Panc1 (cell line): ENCODE measurements around the gene GRM4. TPM values are rescaled to one million over a fixed set of nuclear protein-coding genes. Genes with fewer than 3 reads are reported as not detected.

Experiments
- ATAC-seq: fragments of 200-7000 bp; cut with Tn5 transposase; 2 replicates; pipeline ENCODE4 v1.9.1; 2020; ENCODE audit warnings: mild to moderate bottlenecking, moderate library complexity
- BruUV-seq: library from RNA; stranded (reverse); fragments of 400-500 nt; replicated peaks from 2 replicates; lab custom pipeline; 2021; lab: Mats Ljungman, UMichigan
- CTCF ChIA-PET: fragments of 300-600 bp; sonication (Branson Sonifier 250); formaldehyde crosslinking; loops from one replicate; lab custom pipeline; 2022; ENCODE audit warnings: antibody characterized with exemption; lab: Charles Lee
- POLR2A ChIA-PET: fragments of 300-600 bp; sonication (Branson Sonifier 250); formaldehyde crosslinking; loops from one replicate; lab custom pipeline; 2022; ENCODE audit warnings: antibody characterized with exemption; lab: Charles Lee
- DNase-seq: peaks from one replicate; pipeline ENCODE4 v3.0.0-alpha.2; 2010; ENCODE audit warnings: low read depth, low spot score
- H3K27ac ChIP-seq: 2 replicates; pipeline ENCODE4 v1.5.1; 2011; ENCODE audit warnings: mild to moderate bottlenecking, low read length, inconsistent platforms
- H3K27me3 ChIP-seq: fragments of 200-500 bp; sonication (Bioruptor generic); 2 replicates; pipeline ENCODE4 v1.6.0; 2014; ENCODE audit warnings: low read length, inconsistent platforms; ENCODE audit not compliant: control insufficient read depth, insufficient read depth
- H3K36me3 ChIP-seq: fragments of 200-500 bp; sonication (Bioruptor generic); 2 replicates; pipeline ENCODE4 v1.5.1; 2014; ENCODE audit warnings: inconsistent platforms, mild to moderate bottlenecking, low read length, moderate library complexity; ENCODE audit not compliant: control insufficient read depth, insufficient read depth
- H3K4me1 ChIP-seq: 2 replicates; pipeline ENCODE4 v1.5.1; 2011; ENCODE audit warnings: inconsistent platforms, mild to moderate bottlenecking, low read length, moderate library complexity; ENCODE audit not compliant: control insufficient read depth, insufficient read depth
- H3K4me3 ChIP-seq, 2 experiments: 2 replicates each; pipeline ENCODE4 v1.5.1; 2011 to 2012; ENCODE audit warnings: low read depth in 2 of 2, low read length in 2 of 2, mild to moderate bottlenecking in 2 of 2, inconsistent platforms in 1 of 2, moderate library complexity in 1 of 2
- H3K9me3 ChIP-seq: fragments of 200-500 bp; sonication (Bioruptor generic); 2 replicates; pipeline ENCODE4 v1.5.1; 2014; ENCODE audit warnings: low read depth, mild to moderate bottlenecking, inconsistent platforms, low read length, moderate library complexity; ENCODE audit not compliant: control insufficient read depth, insufficient read depth
- CTCF ChIP-seq: fragments of 450-650 bp; IDR thresholded peaks from 2 replicates; pipeline ENCODE4 v1.5.1; 2017; ENCODE audit warnings: mild to moderate bottlenecking
- POLR2AphosphoS5 ChIP-seq: IDR thresholded peaks from 2 replicates; pipeline ENCODE4 v1.6.1; 2012; ENCODE audit warnings: mild to moderate bottlenecking, low read depth, low read length, moderate library complexity
- REST ChIP-seq, 2 experiments: IDR thresholded peaks; 2 replicates each; pipeline ENCODE4 v1.6.1; 2011 to 2012; ENCODE audit warnings: low read depth in 2 of 2, control low read depth in 1 of 2, low read length in 1 of 2, mild to moderate bottlenecking in 1 of 2, moderate library complexity in 1 of 2; ENCODE audit not compliant: insufficient read depth in 1 of 2
- SIN3A ChIP-seq: IDR thresholded peaks from 2 replicates; pipeline ENCODE4 v1.6.1; 2012; ENCODE audit warnings: low read depth, mild to moderate bottlenecking, low read length, moderate library complexity, borderline replicate concordance; ENCODE audit not compliant: insufficient read depth
- TCF7L2 ChIP-seq: IDR thresholded peaks from 2 replicates; pipeline ENCODE4 v1.6.1; 2011; ENCODE audit warnings: mild to moderate bottlenecking, low read depth, low read length, inconsistent platforms
- in situ Hi-C: cut with HindIII; loops from 2 replicates; pipeline ENCODE4 v1.10.0; 2016; ENCODE audit warnings: low sequenced_read_pairs, low pct_unique_long_range_greater_than_20kb
- intact Hi-C: fragments of 100-400 bp; cut with micrococcal nuclease; formaldehyde crosslinking; loops from one replicate; pipeline ENCODE4 v1.10.0; 2022; ENCODE audit not compliant: unreplicated experiment
- total RNA-seq: library from RNA; stranded (reverse); gene quantifications from one replicate; pipeline ENCODE4 v1.2.1, GENCODE V29; 2021; ENCODE audit not compliant: unreplicated experiment

Gene GRM4
- total RNA-seq, 1 experiment from 2014 or later = 1.3 TPM

- in situ Hi-C loops = no loop called here
- TF ChIP-seq CTCF (no peak), POLR2AphosphoS5 (no peak), SIN3A (no peak), TCF7L2 (no peak), REST (IDR thresholded peaks at IDR 0.05; ENCODE audit: insufficient read depth in 1 of 2, low read depth in 2 of 2, low read length in 1 of 2) (no peak)
- ChIA-PET POLR2A (no interaction called here), CTCF (no interaction called here)
- Histone ChIP-seq H3K4me1 (no peaks in the 10 kb centered on the region), H3K27me3 (no peaks in the 10 kb centered on the region), H3K36me3 (no peaks in the 10 kb centered on the region), H3K27ac (no peak overlapping the region), H3K9me3 (no peaks in the 10 kb centered on the region), H3K4me3 (no peak overlapping the region)
- ATAC-seq (no peak), DNase-seq (no peak)
- intact Hi-C loops = no loop called here
- BruUV-seq = no TSS peak
These were observed 31.3 kb upstream of the GRM4 start for GRCh38 chr6:34177181-34177591.

GRCh38 chr6:34176261-34177031 is 30.6 kb upstream of the GRM4 start:
- H3K4me1 ChIP-seq = no peaks in the 10 kb centered on the region

More at GRCh38 chr6:34176261-34177031, 30.6 kb upstream of the GRM4 start:
- DNase-seq (no peak), ATAC-seq (no peak)
- BruUV-seq = no TSS peak
- POLR2A ChIA-PET = no interaction called here
- no peak for TF ChIP-seq CTCF
- no peak for TF ChIP-seq POLR2AphosphoS5
- TF ChIP-seq REST (IDR thresholded peaks at IDR 0.05; ENCODE audit: insufficient read depth in 1 of 2, low read depth in 2 of 2, low read length in 1 of 2) = no peak
- TF ChIP-seq SIN3A = no peak
- TF ChIP-seq TCF7L2 = no peak
- CTCF ChIA-PET = interaction anchor here (0.6 kb wide), 1 partner anchor 851 kb away, joined by 4 read pairs; no protein-coding TSS in a partner anchor
- intact Hi-C loops (no loop called here), in situ Hi-C loops (no loop called here)
- Histone ChIP-seq H3K27me3 (no peaks in the 10 kb centered on the region), H3K4me3 (no peak overlapping the region), H3K27ac (no peak overlapping the region), H3K36me3 (no peaks in the 10 kb centered on the region), H3K9me3 (no peaks in the 10 kb centered on the region)
